Kidney epithelial cell (primary cell): ENCODE measurements around the gene CDC20. TPM values are rescaled to one million over a fixed set of nuclear protein-coding genes. Genes with fewer than 3 reads are reported as not detected.
"Not testable (repeated sequence)": the region's sequence is repeated elsewhere in the genome, so short reads cannot be mapped to it uniquely, and the experiment has no call there.

Source experiments
- DNase-seq: peaks from one replicate; pipeline ENCODE4 v3.0.0-alpha.2; 2010; ENCODE audit warnings: low read depth
- H3K27me3 ChIP-seq: 2 replicates; pipeline ENCODE4 v1.6.0; 2011; ENCODE audit warnings: low read length; ENCODE audit not compliant: control insufficient read depth, insufficient read depth
- H3K36me3 ChIP-seq: 2 replicates; pipeline ENCODE4 v1.5.1; 2011; ENCODE audit warnings: low read length; ENCODE audit not compliant: control insufficient read depth, insufficient read depth
- H3K4me3 ChIP-seq: 2 replicates; pipeline ENCODE4 v1.5.1; 2011; ENCODE audit warnings: low read depth, mild to moderate bottlenecking, control low read depth, low read length
- total RNA-seq: library from RNA; depleted of rRNA; stranded (reverse); fragments of >200 nt; gene quantifications from 2 replicates; pipeline ENCODE4 v1.2.3, GENCODE V29; 2015
- TF ChIP-seq, protein P1 (sequence below): IDR thresholded peaks from 2 replicates; pipeline ENCODE4 v1.5.1; 2011; ENCODE audit warnings: mild to moderate bottlenecking, moderate library complexity, low read length, control low read depth, inconsistent platforms; ENCODE audit not compliant: insufficient read depth, poor library complexity, severe bottlenecking

The CDC20 gene
- total RNA-seq, 1 donor from 2014 or later, result 16.2 TPM

- H3K27me3 ChIP-seq, result no peaks in the 10 kb centered on the region
- no peak for DNase-seq
- peak overlapping the region; percentile 84 for H3K4me3 ChIP-seq
- no peaks in the 10 kb centered on the region for H3K36me3 ChIP-seq
- TF ChIP-seq, protein P1, sequence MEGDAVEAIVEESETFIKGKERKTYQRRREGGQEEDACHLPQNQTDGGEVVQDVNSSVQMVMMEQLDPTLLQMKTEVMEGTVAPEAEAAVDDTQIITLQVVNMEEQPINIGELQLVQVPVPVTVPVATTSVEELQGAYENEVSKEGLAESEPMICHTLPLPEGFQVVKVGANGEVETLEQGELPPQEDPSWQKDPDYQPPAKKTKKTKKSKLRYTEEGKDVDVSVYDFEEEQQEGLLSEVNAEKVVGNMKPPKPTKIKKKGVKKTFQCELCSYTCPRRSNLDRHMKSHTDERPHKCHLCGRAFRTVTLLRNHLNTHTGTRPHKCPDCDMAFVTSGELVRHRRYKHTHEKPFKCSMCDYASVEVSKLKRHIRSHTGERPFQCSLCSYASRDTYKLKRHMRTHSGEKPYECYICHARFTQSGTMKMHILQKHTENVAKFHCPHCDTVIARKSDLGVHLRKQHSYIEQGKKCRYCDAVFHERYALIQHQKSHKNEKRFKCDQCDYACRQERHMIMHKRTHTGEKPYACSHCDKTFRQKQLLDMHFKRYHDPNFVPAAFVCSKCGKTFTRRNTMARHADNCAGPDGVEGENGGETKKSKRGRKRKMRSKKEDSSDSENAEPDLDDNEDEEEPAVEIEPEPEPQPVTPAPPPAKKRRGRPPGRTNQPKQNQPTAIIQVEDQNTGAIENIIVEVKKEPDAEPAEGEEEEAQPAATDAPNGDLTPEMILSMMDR, result no peak
Observed at GRCh38 chr1:43367026-43367903, 8.5 kb downstream of the CDC20 start.

GRCh38 chr1:43367904-43368645 is 9.3 kb downstream of the CDC20 start, which contains the start of gene ELOVL1:
Gene ELOVL1 (minus strand): TSS chr1:43368011. CDS start chr1:43365609, 2,402 bp downstream.
- Histone ChIP-seq H3K36me3 (no peaks in the 10 kb centered on the region), H3K27me3 (no peaks in the 10 kb centered on the region), H3K4me3 (peak within 1 kb of the TSS; percentile 84)
- no peak for DNase-seq
- TF ChIP-seq, protein P1, result peak; percentile 30

GRCh38 chr1:43368646-43369020 is 9.9 kb downstream of the CDC20 start:
- H3K4me3 ChIP-seq, result peak overlapping the region; percentile 84
- TF ChIP-seq, protein P1, result no peak

GRCh38 chr1:43369779-43370178 is 11.0 kb downstream of the CDC20 start:
- H3K4me3 ChIP-seq, DNase-seq, H3K27me3 ChIP-seq: not testable (repeated sequence)

More at GRCh38 chr1:43368646-43369020, 9.9 kb downstream of the CDC20 start:
- no peak for DNase-seq
- no peaks in the 10 kb centered on the region for H3K36me3 ChIP-seq
- no peaks in the 10 kb centered on the region for H3K27me3 ChIP-seq

DNA sequence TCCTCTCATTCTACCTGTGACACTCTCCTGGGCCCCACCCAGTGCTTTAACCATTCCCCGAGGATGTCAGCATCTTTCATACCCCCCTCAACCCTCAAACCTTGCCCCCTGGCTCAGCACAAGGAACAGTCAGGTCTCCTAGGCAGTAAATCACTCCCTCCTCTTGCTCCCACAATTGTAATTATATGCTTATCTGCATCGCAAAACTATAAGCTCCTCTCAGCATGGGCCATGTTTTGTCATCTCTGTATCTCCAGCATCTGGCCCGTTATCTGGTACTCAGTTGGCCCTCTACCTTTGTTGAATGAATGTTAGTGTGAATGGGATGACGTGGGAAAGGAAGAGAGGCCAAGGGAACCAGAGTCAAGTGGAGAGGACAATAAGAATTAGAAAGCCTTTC is 11.8 kb downstream of the CDC20 start:
- Histone ChIP-seq H3K36me3 (no peaks in the 10 kb centered on the region), H3K27me3 (no peaks in the 10 kb centered on the region), H3K4me3 (no peak overlapping the region)
- DNase-seq, result no peak
- TF ChIP-seq, protein P1, result no peak

More at GRCh38 chr1:43369779-43370178, 11.0 kb downstream of the CDC20 start:
- not testable (repeated sequence) for H3K36me3 ChIP-seq

DNA sequence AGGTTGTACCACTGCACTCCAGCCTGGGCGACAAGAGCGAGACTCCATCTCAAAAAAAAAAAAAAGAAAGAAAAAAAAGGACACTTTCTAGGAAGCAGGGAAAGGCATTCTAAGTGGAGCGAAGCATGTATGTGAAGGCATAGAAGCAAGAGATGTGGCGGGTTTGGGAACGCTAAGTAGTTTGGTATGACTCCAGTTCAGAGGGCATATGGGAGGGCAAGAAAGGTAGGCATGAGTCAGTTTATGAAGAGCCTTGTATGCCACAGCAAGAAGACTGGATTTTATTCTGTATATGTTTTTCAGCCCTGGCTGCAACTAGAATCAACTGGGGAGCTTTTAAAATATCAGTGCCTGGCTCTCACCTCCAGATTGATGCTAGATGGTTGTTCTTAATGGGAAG is 13.4 kb downstream of the CDC20 start:
- H3K4me3 ChIP-seq, result no peak overlapping the region
- no peak for DNase-seq
- H3K36me3 ChIP-seq, result no peaks in the 10 kb centered on the region
- TF ChIP-seq, protein P1, result no peak
- H3K27me3 ChIP-seq, result no peaks in the 10 kb centered on the region
